GM23248 (cell line): ENCODE data around the gene ZNF22. TPM values are rescaled to one million over a fixed set of nuclear protein-coding genes. Genes with fewer than 3 reads are reported as not detected.

ENCODE experiments used
- DNase-seq: peaks from one replicate; pipeline ENCODE4 v3.0.0-alpha.2; 2015
- H2AFZ ChIP-seq: fragments of 200-600 bp; sonication (generic); 2 replicates; pipeline ENCODE4 v1.6.1; 2016; ENCODE audit warnings: antibody characterized with exemption
- H3F3A ChIP-seq: fragments of 200-600 bp; sonication (generic); 2 replicates; pipeline ENCODE4 v1.6.1; 2016; ENCODE audit warnings: mild to moderate bottlenecking, antibody characterized with exemption, mixed run types; ENCODE audit not compliant: insufficient read depth
- H3K27ac ChIP-seq: fragments of 200-600 bp; sonication (generic); 2 replicates; pipeline ENCODE4 v1.5.1; 2016; ENCODE audit warnings: mild to moderate bottlenecking
- H3K27me3 ChIP-seq: fragments of 200-600 bp; sonication (generic); replicated peaks from 2 replicates; pipeline ENCODE4 v1.6.1; 2016; ENCODE audit warnings: mild to moderate bottlenecking; ENCODE audit not compliant: insufficient read depth
- H3K36me3 ChIP-seq: fragments of 200-600 bp; sonication (generic); 2 replicates; pipeline ENCODE4 v1.6.1; 2016; ENCODE audit warnings: low read depth, mild to moderate bottlenecking
- H3K4me1 ChIP-seq: fragments of 200-600 bp; sonication (generic); 2 replicates; pipeline ENCODE4 v1.6.1; 2016; ENCODE audit warnings: mild to moderate bottlenecking; ENCODE audit not compliant: insufficient read depth
- H3K4me2 ChIP-seq: fragments of 200-600 bp; sonication (generic); one replicate; pipeline ENCODE4 v1.6.1; 2016; ENCODE audit warnings: mild to moderate bottlenecking; ENCODE audit not compliant: unreplicated experiment
- H3K4me3 ChIP-seq: fragments of 200-600 bp; sonication (generic); 2 replicates; pipeline ENCODE4 v1.5.1; 2016; ENCODE audit warnings: mild to moderate bottlenecking
- H3K79me2 ChIP-seq: fragments of 200-600 bp; sonication (generic); 2 replicates; pipeline ENCODE4 v1.6.1; 2016; ENCODE audit warnings: mild to moderate bottlenecking; ENCODE audit not compliant: insufficient read depth
- H3K9ac ChIP-seq: fragments of 200-600 bp; sonication (generic); 2 replicates; pipeline ENCODE4 v1.6.1; 2016; ENCODE audit warnings: mild to moderate bottlenecking
- H3K9me2 ChIP-seq: fragments of 200-600 bp; sonication (generic); 2 replicates; pipeline ENCODE4 v1.6.1; 2016; ENCODE audit warnings: mixed run types, mild to moderate bottlenecking, moderate library complexity; ENCODE audit not compliant: insufficient read depth
- H3K9me3 ChIP-seq: fragments of 200-600 bp; sonication (generic); one replicate; pipeline ENCODE4 v1.6.1; 2017; ENCODE audit warnings: low read depth
- H4K20me1 ChIP-seq: fragments of 200-600 bp; sonication (generic); 2 replicates; pipeline ENCODE4 v1.6.0; 2016; ENCODE audit not compliant: insufficient read depth
- EZH2 ChIP-seq: fragments of 200-600 bp; sonication (generic); IDR thresholded peaks from 2 replicates; pipeline ENCODE4 v1.6.1; 2018; ENCODE audit warnings: antibody characterized with exemption, mild to moderate bottlenecking; ENCODE audit not compliant: insufficient read depth, poor library complexity, severe bottlenecking
- EZH2phosphoT487 ChIP-seq: fragments of 200-600 bp; sonication (generic); IDR thresholded peaks from 2 replicates; pipeline ENCODE4 v1.6.1; 2018; ENCODE audit warnings: antibody characterized with exemption, moderate library complexity, mild to moderate bottlenecking, low read depth; ENCODE audit not compliant: insufficient read depth
- WGBS, 2 experiments: methylation state at CpG; one replicate each; pipeline ENCODE4 v1.1.6; 2015 to 2017; ENCODE audit warnings: low lambda C conversion rate in 2 of 2, low coverage in 1 of 2; ENCODE audit errors: missing lambda C conversion rate in 2 of 2; 5-methylcytosine and 5-hydroxymethylcytosine counted together
- in situ Hi-C: fragments of 300-500 bp; cut with MboI; formaldehyde crosslinking; loops from 2 replicates; pipeline ENCODE4 v1.15.0; 2020
- polyA plus RNA-seq: library from polyadenylated mRNA; unstranded; fragments of >200 nt; fragmentation: Nextera tagmentation; extraction: Ambion mirVana; gene quantifications from 2 replicates; pipeline ENCODE4 v1.2.1, GENCODE V29; 2016
- total RNA-seq: library from RNA; depleted of rRNA; stranded (reverse); fragments of >200 nt; shearing (Covaris generic); gene quantifications from 2 replicates; pipeline ENCODE4 v1.2.3, GENCODE V29; 2014

ZNF22 gene
- total and polyA plus RNA-seq, 2 experiments from 2014 or later = 15.5 to 17.3 TPM

DNA sequence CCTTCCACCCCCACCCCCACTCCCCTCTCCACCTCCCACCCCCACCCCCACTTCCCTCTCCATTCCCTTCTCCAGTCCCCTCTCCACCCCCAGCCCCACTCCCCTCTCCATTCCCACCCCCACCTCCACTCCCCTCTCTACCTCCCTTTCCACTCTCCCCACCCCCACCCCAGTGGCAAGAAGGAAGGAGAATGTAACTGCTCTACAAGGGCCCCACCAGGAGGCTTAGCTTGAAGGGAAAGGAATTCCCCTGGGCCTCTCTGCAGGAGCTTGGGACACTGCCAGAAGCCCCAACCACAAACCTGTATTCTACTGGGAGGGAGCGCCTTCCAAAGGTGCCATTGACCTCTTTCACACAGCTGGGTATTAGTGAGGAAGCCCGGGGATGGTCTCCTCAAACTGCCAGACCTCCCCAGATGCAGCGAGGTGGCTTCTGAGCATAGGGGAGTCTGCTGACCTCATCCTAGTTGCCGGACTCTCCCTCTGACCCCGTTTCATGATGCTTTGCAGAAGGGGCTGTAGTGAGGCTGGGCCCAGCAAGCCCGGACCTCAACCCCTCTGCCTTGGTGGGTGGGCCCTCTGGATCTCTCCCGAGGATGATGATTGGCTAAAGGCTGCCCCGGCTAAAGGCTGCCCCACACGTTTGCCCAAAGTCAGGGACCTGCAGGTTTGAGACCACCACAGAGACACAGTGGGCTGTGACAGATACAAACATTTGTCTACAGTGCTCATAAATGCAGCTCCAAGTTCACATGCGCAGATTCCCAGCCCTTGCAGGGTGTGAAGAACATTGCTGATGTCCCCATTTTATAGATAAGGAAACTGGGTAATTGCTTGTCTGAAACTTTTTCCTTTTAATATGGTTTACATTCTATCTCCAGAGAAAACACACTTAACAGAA, 25.0 kb upstream of the ZNF22 start:
- peaks cover 32% of the 10 kb centered on the region for H3K4me1 ChIP-seq
- DNase-seq = peak; percentile 52
- no peaks in the 10 kb centered on the region for H3K9me3 ChIP-seq
- H3K9ac ChIP-seq = no peak overlapping the region
- peaks cover 7% of the 10 kb centered on the region; the same call in 1 of the 2 replicates for H3F3A ChIP-seq
- no peak overlapping the region for H2AFZ ChIP-seq
- H3K27me3 ChIP-seq = no peaks in the 10 kb centered on the region
- no peaks in the 10 kb centered on the region for H3K9me2 ChIP-seq
- no peaks in the 10 kb centered on the region for H3K79me2 ChIP-seq
- H3K36me3 ChIP-seq = no peaks in the 10 kb centered on the region
- 47% methylated on average over 10 of the region's 10 CpGs for WGBS, 2 experiments
- no peak overlapping the region for H3K4me3 ChIP-seq
- in situ Hi-C loops = loop anchor here (25.0 kb wide), 1 partner anchor 1313 kb away; no protein-coding TSS in a partner anchor
- H4K20me1 ChIP-seq = no peaks in the 10 kb centered on the region
- H3K27ac ChIP-seq = no peak overlapping the region
- no peak for TF ChIP-seq EZH2phosphoT487
- TF ChIP-seq EZH2 = no peak
- no peak overlapping the region for H3K4me2 ChIP-seq

DNA sequence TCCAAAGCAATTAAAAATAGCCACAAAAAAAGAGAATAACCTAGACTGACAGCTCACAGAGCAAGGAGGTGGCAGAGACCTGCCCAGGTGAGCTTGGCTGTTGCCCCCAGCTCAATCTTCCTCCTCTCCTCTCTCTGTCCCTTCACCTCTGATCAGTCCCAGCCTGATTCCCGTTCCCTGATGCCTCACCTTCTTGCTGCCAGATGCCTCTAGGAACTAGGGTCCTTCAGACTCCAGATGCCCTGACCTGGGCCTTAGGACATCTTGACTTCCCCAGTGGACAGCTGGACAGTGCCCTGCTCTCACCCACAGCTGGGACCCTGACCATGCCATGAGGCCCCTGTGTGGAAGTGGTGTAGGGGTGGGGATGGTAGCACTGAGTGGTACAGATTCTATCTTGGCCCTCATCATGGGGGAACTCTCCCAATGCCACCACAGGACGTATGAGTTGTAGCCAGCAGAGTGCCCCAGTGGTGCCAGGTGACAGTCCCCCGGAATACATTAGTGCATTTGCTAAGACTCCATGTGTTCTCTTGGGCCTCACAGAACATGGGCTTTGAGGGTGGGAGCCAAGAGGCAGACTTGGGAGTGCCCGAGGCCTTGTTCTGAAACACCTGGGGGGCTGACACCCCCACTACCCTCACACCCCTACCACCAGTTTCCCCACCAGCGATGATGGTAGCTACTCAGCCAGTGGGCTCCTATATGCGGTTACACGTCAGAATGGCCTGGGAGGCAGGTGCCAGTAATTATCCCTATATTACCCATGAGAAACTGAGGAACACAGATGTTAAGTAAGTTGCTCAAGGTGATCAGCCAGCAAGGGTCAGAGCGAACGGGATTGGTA, 24.1 kb upstream of the ZNF22 start:
- Histone ChIP-seq H3F3A (peaks cover 15% of the 10 kb centered on the region; the same call in 1 of the 2 replicates), H3K27ac (no peak overlapping the region), H3K79me2 (no peaks in the 10 kb centered on the region), H3K27me3 (no peaks in the 10 kb centered on the region), H3K9ac (no peak overlapping the region), H4K20me1 (no peaks in the 10 kb centered on the region), H3K9me2 (no peaks in the 10 kb centered on the region), H3K36me3 (no peaks in the 10 kb centered on the region), H2AFZ (no peak overlapping the region), H3K4me2 (no peak overlapping the region), H3K4me3 (no peak overlapping the region), H3K4me1 (peaks cover 39% of the 10 kb centered on the region), H3K9me3 (no peaks in the 10 kb centered on the region)
- TF ChIP-seq EZH2 = no peak
- no peak for TF ChIP-seq EZH2phosphoT487
- in situ Hi-C loops = loop anchor here (25.0 kb wide), 1 partner anchor 1314 kb away; no protein-coding TSS in a partner anchor
- 84 to 92% methylated on average over 9 of the region's 9 CpGs for WGBS, 2 experiments
- DNase-seq = no peak

DNA sequence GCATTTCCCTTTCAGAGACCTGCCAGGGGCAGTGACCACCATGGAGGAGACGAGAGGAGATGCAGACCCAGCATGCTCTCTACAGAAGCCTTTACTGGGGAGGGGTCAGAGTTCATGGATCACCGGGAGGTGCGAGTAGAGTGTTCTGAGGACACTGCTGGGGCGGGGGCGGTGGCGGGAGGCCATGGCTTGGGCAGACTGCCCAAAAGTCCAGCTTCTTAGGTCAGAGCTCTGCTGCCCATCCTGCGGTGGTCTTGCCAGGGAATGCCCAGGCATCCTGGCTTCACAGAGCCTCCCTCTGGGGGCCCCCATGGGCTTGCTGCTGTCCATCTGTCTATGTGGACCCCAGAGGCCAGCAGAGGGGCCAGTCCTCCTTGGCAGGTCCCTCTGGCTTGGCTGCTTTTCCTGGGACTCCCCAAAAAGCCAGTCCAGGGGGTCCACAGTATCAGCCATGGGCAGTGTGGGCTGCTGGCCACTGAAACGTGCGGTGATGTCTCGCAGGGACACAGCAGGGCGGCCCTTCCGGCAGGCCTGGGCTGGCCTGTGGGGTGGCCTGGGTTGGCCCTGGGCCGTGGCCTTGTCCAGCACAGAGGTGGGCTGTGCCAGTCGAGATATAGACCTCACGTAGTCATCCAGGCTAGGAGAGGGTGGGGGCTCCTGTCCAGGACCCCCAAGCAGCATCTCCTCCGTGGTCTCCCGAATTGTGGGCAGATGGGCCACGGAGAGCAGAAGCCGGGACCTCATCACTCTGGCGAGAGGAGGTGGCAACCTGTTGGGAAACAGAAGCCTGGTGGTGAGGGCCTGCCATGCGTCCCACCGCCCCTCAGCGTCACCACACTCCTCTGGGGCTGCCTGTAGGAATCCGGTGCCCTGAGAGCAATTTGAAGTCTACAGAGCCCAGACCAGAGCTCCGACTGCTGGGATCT, 23.2 kb upstream of the ZNF22 start:
- Histone ChIP-seq H3F3A (peaks cover 18% of the 10 kb centered on the region; the same call in 1 of the 2 replicates), H2AFZ (peak overlapping the region; percentile 72; the same call in 1 of the 2 replicates), H3K36me3 (no peaks in the 10 kb centered on the region), H3K27ac (peak overlapping the region; percentile 33; the same call in 1 of the 2 replicates), H3K4me1 (peaks cover 49% of the 10 kb centered on the region), H3K4me3 (peak overlapping the region; percentile 65), H3K27me3 (no peaks in the 10 kb centered on the region), H3K9me2 (no peaks in the 10 kb centered on the region), H3K79me2 (no peaks in the 10 kb centered on the region), H3K4me2 (peak overlapping the region; percentile 87), H3K9me3 (no peaks in the 10 kb centered on the region), H4K20me1 (no peaks in the 10 kb centered on the region), H3K9ac (peak overlapping the region; percentile 70)
- no peak for DNase-seq
- WGBS, 2 experiments = 84% methylated on average over 22 to 25 of the region's 25 CpGs
- in situ Hi-C loops = loop anchor here (25.0 kb wide), 1 partner anchor 1315 kb away; no protein-coding TSS in a partner anchor
- TF ChIP-seq EZH2 = no peak
- TF ChIP-seq EZH2phosphoT487 = no peak
